SIG-M5 treated with dmso at 0.1 percent for 504 hours (cell line): ENCODE results near the gene TMSB15B.
"Not testable (repeated sequence)": the region's sequence is repeated elsewhere in the genome, so short reads cannot be mapped to it uniquely, and the experiment has no call there.

Experiments
- DNase-seq: peaks from one replicate; lab custom pipeline; 2025; ENCODE audit not compliant: unreplicated experiment; lab: John Stamatoyannopoulos, UW

Gene TMSB15B

DNA sequence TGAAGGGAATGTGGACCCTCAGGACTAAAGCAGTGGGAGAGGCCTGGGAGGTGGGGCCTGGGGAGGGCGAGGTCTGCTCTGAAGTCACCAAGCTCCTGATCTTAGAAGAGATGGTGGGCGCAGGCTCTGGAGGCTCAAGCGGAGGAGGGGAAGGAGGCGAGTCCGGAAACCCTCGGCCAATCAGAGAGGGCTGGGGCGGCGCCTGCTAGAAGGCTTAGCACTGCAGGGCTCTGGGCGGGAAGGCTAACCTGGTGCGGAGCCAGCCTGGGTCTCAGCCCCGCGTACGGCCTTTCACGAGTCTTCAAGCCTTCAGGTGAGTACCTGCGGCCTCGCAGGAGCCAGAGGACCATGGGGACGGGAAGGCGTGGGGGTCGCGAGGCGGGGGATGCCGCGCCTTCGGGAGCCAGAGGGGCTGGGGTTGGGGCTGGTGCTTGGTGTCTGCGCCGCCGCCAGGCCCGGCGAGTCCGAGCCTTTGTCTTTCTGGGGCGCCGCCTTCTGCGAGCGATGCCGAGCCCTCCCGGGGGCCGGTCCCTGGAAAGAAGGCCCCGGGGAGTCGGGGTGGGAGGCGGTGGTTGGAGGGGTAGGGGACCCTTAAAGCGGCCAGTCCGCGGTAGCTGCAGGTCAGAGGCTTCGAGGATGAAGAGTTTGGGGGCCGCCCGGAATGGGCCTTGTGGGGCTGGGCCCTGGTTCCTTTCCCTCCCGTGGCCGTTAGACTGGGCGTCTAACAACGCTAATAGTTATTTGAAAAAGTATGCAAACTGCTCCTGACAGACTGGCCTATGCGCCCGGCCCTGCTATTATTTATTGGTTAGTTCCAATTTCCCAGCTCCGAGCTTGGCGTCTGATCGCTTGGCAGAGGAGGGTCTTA is at the start of gene TMSB15B:
TMSB15B (plus strand) TSS at position 217 of the 868 bp plus-strand sequence.
- DNase-seq = not testable (repeated sequence)

DNA sequence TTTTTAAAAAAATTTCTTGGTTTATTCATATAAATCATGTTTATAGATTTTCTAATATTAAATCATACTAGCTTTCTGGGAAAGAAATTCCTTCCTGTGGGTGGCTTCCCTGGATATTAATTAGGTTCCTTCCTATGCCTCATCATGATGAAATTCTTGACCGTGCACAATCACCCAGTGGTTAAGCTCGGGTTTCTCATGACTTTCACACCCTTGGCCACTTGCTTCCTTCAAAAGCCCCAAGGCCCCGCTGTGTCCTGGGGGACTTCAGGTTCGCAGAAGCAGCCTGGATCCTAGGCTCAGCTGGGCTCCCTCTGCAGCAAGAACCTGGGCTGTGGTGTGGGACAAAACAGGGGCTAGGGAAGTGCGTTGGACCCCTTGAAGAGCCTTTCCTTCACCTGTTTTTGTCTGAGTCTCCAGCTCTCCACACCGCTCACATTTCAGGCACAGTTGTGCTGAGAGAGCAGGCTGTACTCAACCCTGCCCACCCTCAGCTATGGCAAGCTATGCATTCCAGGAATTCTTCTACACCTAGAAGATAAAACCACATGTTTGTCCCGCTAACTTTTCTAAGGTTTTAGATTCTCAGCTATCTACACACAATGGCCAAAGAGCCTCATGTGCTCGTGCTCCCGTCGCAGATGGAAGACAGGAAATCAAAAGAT is 48.9 kb upstream of the TMSB15B start:
- no peak for DNase-seq

DNA sequence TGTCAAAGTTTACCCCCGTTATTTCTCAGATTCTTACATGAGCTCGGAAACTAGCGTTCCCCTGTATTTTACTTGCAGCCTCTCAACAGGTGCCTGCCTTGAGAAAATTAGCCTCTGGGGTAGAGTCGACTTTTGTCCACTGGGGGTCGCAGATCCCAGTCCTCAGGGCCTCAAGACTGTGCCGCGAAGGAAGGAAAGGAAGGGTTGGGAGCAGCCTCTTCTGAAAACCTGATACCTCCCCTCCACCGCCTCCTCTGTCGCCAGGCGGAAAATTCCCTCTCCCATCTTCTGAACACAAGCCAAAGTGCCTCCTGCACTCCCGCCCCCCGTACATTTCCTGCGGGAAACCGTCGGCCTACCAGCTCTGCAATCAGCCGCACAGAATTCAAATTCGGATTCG is 44.4 kb upstream of the TMSB15B start:
- peak; percentile 31 for DNase-seq

DNA sequence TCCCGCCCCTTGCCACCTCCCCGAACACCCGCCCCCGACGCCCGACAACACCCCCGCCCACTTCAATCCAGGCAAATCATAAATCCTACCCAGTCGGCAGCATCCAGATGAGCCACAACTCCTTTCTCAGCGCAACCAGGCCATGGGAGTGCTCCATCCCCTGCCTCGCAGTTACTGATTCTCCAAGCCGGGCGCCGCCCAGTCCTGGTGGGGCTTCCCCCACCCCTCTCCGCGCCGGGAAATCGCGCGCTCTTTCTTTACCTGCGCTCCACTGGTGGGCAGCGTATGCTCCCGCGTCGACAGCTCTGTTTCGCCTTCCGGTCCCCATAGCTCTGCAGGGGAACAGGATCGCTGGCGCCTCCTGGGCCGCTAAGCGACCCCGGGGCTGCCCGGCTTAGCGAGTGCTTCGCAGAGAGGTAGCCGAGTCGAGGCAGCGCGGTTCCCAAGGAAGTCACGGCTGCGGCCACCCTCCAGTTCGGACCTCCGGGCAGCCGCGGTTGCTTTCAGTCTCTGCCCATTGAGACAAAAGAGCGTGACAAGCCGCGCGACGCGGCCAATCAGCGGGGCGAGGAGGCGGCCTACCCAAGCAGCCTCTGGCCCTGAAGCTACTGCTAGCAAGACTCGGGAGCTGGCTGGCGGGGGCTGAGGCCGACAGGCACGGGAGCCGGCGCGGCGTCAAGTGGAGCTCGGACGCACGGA is 43.7 kb upstream of the TMSB15B start:
- DNase-seq = peak; percentile 0

DNA sequence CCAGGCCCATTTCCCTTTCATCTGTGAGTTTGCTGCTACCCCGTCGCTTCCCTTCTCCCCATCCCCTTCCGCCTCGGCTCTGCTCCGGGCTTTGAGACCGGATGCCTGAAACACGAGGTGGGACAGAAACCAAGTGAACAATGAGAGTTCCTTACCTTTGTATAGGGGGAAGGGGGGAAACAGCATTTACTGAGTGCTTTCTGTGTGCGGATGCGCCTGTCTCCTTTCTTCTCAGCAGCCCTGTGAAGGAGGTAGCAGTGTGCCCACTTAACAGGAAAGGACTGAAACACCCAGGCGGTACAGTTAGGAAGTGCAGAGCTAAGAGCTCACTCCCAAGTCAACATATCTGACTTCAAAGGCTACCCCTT is 43.2 kb upstream of the TMSB15B start:
- DNase-seq = peak; percentile 3

DNA sequence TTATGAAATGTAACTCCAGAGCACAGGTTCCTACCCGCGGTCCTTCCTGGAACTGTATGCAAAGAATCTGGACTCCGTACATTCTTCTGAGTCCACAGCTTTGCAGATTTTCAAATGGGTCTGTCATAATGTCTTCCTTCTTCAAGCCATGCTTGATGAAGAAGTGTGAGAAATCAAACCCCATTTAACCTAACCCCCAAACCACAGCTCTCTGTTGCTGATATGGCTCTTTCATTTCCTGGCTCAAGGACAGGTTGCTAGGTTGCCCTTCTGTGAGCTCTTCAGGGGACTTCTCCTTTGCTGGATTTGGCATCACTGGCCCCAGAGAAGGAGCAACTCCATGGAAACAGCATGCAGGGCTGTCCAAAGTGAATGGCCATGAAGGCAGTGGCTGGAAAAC is 41.9 kb upstream of the TMSB15B start:
- not testable (repeated sequence) for DNase-seq

DNA sequence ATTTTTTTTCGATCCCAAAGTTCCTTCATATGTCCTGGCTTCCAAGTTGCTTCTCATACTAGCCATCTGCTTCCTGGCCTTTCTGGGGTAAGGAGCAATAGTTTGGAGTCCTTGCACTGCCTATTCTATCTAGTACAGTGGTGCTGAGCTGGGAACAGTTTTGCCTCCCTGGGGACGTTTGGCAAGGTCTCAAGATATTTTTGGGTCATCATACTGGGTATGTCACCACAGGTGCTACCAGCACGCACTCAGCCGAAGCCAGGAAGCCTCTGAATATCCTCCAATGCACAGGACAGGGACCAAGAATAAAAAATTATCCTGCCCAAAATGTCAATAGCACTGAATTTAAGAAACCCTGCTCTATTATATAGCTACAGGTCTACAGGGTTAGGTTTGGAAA is 35.4 kb upstream of the TMSB15B start:
- no peak for DNase-seq

DNA sequence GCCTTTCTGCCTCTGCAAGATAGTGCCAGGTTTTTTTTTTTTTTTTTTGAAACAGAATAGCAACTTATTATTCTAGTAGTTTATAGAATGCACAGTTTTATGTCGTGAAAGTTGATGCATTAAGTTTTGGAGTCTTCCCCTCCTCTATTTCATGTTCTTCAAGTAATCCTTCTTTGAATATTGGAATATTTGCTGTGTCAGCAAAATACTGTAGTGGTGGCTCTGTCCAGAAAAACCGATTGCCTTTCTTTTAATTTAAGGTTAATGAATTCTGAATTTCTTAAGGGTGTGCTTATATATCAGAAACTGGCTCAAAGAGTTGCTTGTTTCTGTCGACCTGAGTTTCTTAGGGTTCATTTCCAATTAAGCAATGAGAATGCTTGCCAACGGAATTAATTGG is 34.8 kb upstream of the TMSB15B start:
- no peak for DNase-seq

DNA sequence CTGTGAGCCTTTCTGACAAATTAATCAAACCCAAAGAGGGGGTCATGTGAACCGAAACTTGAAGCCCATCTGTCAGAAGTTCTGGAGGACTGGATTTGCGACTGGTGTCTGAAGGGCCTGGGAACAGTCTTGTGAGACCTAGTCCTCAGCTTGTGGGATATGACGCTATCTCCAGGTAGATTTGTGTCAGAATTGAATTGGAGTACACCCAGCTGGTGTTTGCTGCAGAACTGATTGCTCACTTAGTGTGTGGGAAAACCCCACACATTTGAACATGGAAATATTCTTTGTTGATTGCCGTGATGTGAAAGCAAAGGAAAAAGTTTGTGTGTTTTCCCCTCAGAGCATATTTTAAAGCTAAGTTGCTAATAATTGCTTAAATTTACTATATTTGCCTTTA is 30.3 kb upstream of the TMSB15B start:
- DNase-seq = no peak

DNA sequence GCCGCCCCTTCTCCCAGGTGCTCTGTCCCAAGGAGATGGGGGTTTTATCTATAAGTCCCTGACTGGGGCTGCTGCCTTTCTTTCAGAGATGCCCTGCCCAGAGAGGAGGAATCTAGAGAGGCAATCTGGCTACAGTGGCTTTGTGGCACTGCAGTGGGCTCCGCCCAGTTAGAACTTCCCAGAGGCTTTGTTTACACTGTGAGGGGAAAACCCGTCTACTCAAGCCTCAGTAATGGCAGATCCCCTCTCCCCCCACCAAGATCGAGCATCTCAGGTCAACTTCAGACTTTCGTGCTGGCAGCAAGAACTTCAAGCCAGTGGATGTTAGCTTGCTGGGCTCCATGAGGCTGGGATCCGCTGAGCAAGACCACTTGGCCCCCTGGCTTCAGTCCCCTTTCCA is 22.2 kb upstream of the TMSB15B start:
- not testable (repeated sequence) for DNase-seq

DNA sequence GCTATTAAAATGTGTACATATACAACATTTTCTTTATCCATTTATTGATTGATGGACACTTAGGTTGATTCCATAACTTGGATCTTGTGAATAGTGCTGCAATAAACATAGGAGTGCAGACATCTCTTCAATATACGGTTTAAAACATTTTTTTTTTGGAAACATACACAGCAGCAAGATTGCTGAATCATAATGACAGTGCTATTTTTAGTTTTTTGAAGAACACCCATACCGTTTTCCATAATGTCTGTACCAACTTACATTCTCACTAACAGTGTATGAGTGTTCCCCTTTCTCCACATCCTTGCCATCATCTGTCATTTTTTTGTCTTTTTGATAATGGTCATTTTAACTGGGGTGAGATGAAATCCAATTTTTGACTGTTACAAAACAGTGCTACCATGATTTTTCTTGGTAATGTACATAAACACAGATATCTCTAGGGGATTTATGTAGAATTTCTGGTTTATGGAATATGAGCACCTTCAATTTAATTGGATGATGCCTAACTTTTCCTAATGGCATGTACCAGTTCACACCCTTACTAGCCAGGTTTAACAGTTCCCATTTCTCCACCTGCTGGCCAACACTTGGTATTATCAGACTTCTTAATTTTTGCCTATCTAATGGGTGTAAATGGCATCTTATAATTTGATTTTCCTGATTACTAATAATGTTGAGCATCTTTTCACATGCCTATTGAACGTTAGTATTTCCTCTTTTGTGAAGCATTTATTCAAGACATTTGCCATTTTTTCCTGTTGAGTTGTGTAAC is 21.0 kb upstream of the TMSB15B start:
- DNase-seq = peak; percentile 15

DNA sequence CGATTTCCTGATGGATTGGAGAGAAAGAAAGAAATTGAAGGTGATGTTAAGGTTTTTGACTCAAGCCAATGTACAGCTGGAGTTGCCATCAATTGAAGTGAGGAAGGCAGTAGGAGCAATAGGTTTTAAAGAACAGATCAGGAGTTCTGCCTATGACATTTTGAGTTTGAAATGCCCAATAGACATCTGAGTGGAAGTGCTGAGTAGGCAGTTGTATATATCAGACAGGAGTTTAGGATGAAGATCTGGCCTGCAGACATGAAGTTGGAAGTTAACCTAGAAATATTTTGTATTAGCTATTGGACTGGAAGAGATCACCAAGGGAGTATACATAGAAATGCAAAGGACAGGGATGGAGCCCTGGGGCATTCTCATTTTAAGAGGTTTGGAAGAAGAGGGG is 12.9 kb upstream of the TMSB15B start:
- DNase-seq = no peak

DNA sequence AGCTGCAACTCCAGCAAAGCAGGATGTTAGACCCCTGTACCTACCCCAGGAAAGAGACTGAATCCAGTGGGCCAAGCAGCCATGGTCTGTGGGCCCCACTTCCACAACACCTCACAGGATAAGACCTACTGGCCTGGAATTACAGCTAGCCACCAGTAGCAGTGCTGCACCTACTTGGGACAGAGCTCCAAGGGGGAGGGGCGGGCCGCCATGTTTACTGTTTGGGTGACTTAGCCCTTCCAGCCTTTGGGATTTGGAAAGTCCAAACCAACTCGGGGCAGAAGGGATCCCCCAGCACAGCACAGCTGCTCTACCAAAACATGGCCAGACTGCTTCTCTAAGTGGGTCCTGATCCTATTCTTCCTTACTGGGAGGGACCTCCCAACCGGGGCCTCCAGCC is 9.1 kb upstream of the TMSB15B start:
- DNase-seq = no peak

DNA sequence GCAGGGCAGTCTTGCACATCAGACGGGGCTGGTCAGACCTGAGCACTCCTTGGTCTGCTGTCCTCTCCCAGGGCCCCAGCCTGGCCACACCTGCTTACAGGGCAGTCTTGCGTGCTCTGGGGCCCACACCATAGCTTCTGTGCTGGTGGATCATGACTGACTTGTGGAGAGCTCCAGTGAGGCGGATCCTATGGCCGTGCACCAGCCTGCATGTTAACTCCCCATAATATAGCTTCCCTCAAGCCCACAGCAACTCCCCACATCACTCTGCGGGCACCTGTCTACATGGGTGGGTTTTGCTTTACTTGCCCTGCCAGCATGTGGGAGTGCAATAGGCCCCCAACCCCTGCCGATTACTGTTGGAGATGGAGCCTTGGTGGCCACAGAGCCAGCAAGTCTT is 8.2 kb upstream of the TMSB15B start:
- no peak for DNase-seq

DNA sequence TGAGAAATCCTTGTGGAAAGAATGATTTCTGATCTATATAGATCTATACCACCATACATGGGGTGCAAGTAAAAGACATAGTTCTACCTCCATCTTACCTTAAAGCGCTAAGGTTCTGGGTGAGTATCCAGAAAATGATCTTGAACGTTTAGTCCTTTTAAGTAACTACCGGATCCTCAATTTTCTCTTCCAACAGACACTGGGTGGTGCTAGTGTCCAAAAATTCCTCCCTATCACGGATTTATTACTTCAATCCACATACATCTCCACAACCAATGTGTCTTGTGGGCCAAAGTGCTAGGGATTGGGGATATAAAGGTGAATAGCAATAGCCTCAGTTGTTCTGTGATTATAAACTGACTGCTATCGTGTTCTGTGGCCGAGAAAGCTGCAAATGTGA is 1.8 kb upstream of the TMSB15B start:
- DNase-seq = not testable (repeated sequence)

DNA sequence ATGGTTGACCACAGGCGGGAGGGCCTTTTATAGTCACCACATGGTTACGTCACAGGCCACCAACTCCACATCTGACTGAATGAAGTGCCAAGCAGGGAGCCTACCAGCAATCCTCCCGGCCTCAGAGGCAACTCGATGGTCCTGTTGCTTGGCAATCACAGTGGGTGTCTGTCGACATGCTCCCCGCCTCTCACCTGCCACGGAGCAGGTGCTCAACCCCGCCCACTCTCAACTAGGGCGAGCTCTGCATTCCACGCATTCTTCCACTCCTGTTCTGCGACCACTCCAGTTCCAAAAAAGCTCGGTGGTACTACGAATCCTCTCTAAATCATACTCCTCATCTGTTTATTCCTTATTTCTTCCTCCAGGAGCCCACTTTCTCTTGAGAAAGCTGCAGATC is 21.1 kb downstream of the TMSB15B start:
- DNase-seq = not testable (repeated sequence)

DNA sequence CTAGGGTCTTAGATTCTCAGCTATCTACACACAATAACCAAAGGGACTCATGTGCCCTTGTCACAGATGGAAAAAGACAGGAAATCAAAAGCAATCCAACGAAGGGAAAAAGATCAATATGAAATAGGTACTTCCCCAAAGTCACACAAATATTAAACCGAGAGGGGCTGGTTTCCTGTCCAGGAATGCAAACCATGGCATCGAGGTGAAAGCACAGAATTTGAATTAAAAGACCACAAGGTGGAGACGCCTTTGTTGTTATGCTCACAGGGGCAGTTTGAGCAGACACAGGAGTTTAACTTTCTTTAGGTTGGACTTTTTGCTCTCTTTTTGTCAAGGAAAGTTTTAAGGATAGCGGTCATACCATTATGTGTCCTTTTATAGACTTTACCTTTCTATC is 36.8 kb downstream of the TMSB15B start:
- DNase-seq = no peak

DNA sequence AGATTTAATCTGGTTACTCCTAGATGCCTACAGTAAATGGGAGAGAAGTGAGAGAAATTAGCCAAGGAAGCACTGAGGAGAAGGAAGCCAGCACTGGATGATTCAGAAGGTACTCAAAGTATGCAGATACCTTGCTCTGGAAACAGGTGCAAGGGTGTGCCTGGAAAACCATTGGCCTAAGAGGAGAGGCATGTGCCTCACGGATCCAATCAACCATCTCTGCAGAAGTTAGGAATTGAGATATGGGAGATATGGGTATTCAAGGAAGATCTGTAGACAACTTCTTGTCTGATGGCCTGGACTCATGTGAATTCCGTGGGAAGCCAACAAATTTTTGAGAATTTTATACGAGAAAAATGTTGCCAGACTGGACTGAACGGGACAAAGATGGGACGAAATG is 46.4 kb downstream of the TMSB15B start:
- DNase-seq = no peak

DNA sequence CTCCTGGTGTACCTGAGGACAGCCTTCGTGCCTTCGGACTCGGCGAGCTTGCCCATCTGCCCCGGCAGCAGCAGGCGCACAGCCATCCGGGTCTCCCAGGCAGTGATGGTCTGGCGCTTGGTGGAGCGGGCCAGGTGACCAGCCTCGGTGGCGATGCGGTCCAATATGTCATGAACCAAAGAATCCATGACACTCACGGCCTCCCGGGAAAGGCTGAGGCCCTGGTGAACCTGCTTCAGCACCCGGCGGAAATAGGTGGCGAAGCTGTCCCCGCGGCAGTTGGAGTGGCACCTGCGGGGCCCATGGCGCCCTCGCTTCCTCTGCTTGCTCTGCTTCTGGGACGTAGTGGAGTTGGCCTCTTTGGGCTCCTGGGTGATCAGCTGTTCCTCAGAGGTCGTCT is 50.7 kb downstream of the TMSB15B start:
- no peak for DNase-seq

DNA sequence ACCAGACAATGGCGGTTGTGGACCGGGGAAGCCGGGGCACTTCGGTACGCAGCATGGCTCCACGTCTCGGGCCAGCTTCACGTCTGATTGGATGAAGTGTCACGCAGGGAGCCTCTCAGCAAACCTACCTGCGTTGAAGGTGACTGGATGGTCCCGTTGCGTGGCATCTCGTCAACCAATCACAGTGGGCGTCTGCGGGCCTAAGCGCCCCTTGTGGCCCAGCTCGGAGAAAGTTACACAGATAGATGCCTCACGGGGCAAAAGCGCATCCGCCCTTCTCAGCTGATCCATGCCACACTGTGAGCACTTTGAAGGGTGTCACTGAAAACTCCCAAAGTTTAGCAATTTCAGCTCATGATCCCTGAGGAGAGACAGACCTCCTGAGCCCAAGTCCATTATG is 51.2 kb downstream of the TMSB15B start, which contains the start of gene H2BW1:
H2BW1 (minus strand) TSS at position 103 of the 400 bp plus-strand sequence. CDS start 132 bp downstream, outside the sequence.
- DNase-seq = no peak

DNA sequence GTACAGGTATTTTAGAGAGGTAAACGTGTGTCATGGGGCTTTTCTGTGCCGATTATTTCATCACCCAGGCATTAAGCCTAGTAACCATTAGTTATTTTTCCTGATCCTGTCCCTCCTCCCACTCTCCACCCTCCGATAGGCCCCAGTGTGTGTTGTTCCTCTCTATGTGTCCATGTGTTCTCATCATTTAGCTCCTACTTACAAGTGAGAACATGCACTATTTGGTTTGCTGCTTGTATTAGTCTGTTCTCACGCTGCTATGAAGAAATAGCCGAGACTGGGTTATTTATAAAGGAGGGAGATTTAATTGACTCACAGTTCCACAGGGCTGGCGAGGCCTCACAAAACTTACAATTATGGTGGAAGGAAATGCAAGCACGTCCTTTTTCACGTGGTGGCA is 53.1 kb downstream of the TMSB15B start:
- not testable (repeated sequence) for DNase-seq
